ENCODE measurements around the gene MSMO1.
"Not testable (repeated sequence)": the region's sequence is repeated elsewhere in the genome, so short reads cannot be mapped to it uniquely, and the experiment has no call there.

MSMO1 gene

DNA sequence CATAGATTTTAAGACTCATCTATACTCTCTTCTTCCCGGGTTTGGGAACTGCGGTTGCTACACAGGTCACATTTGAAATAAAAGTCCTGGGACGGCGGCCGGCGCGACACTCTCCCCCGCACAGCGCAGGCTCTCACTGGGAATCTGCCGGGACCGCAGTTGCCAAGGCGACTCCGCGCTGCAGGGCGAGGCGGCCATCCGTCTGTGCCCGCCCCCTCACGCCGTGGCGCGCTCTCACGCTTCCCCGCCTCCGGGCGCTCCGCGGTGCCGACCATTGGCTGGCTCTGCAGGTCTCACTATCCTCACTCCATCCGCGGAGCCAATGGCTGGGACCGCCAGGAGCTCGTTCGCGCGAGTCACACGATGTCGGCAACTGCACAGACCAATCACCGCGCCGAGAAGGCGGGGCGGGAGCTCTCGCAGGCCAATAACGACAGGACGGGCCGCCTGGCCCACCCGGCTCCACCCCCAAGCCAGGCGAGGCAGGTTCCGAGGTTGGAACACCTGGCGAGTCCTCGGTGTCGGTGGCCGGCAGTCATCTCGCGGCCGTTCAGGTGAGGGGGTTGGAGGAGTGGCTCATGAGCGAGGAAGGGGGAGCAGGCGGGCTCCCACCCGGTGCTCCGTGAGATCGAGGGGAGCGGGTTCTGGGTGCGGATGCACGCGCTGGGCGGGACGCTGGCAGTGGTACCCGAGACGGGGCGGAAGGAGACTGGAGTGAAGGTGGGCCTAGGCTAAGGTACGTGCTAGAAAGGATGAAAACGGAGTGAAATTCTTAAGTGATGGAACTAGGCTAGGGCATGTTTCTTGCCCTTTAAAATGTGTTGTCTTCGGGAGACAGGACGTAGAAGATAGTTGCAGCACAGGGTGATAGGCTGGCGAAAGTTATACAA, at the start of gene MSMO1:
MSMO1 (plus strand) TSS at position 459 of the 890 bp plus-strand sequence. CDS start 5,702 bp downstream, outside the sequence.
- DNase-seq (ENCODE audit: low read depth in 2 of 2), result peak; percentile 92 to 95

DNA sequence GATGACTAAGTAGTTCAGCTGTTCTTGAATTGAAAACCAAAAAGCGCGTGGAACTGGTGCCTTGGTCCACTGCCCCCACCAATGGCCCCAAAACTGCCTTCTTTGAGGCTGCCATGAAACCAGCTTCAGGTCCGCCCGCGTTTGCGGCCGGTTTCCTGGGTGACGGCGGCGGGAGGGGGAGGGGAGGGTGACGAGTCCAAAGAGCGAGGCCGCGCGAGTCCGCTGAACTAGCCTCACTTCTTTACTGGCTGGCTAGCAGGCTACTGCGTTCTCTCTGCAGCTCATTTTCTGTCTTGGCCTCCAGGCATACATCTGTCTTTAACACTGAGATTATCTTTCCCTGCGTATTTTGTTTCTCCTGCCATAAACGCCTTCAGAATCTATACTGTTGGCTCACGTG, 47.9 kb upstream of the MSMO1 start:
- DNase-seq (ENCODE audit: low read depth in 2 of 2), result not testable (repeated sequence)

DNA sequence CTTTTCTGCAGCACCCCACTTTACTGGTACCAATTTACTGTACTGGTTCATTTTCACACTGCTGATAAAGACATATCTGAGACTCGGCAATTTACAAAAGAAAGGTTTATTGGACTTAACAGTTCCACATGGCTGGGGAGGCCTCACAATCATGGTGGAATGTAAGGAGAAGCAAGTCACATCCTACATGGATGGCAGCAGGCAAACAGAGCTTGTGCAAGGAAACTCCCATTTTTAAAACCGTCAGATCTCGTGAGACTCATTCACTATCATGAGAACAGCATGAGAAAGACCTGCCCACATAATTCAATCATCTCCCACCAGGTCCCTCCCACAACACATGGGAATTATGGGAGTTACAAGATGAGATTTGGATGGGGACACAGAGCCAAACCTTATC, 42.8 kb upstream of the MSMO1 start:
- not testable (repeated sequence) for DNase-seq (ENCODE audit: low read depth in 2 of 2)

DNA sequence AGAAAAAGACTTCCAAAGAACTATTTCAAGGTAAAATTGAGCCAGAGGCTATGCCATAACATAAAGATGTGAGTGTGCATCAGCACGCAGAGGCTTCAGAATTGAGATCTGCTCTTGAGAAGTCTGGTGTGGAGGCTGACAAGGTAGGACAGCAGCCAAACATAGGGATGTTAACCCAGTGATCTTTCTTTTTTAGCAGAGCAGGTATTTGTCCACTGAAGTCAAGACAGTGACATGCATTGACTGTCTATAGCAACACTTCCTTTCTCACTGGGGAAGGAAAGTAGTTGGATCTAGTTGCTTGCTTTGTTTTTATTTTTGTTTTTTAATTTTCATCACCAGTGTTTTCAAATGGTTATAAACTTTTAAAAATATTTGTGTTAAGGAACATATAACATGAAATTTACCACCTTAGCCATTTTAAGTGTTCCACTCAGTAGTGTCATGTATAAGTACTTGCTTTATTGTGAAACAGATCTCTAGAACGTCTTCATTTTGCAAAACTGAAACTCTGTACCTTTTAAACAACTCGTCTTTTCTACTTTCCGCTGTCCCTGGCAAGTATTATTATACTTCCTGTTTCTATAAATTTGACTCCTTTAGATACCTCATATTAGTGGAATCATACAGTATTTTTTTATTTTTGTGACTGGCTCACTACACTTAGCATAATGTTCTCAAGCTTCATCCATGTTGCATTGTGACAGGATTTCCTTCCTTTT, 40.7 kb upstream of the MSMO1 start:
- DNase-seq (ENCODE audit: low read depth in 2 of 2), result not testable (repeated sequence)

DNA sequence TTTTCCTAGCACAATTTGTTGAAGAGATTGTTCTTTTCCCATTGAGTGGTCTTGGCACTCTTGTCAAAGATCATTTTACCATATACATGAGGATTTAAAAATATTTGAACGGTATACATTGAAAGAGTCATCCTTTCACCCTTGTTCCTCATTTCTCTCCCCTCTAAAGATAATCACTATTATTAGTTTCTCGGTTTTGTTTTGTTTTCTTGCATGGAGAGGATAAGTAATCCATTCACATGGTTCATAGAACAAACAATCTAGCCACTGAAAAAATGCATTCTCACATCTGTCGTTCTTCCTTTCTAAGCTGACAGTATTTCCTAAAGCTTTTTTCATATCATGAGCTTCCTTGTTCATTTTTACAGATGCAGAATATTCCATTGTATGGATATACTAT, 39.2 kb upstream of the MSMO1 start:
- no peak for DNase-seq (ENCODE audit: low read depth in 2 of 2)

DNA sequence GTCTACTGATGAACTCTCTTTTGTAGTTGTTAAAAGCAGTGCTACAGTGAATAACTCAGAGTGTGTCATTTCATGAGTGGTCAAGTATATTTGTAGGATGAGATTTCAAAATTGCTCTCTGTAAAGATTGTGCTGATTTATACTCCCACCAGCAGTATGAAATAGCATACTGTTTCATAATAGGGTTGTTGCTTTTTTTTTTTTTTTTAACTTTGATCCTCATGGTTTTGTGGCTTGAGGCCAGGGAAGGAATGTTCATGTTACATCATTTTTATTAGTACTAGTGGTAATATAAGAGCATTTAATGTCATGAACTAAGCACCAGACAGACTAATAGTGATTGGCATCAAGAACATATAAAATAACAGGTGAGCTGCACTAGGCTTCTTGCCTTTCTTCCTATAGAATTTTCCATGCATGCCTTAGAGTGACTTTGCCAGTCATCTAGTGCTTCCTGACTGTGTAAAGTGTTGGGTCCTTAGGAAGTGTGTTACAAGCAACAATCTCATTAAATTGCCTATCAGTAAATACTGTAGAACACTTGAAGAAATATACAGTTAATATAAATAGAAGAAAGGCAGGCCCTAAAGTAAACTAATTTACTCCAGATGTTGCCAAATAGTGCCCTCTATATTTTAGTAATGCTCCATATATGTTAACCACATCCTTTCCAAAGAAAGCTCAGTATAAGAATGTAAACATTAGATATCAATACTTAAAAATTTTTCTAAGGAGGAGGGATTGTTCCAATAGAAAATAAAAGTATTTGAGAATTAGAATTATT, 38.6 kb upstream of the MSMO1 start:
- DNase-seq (ENCODE audit: low read depth in 2 of 2), result no peak

DNA sequence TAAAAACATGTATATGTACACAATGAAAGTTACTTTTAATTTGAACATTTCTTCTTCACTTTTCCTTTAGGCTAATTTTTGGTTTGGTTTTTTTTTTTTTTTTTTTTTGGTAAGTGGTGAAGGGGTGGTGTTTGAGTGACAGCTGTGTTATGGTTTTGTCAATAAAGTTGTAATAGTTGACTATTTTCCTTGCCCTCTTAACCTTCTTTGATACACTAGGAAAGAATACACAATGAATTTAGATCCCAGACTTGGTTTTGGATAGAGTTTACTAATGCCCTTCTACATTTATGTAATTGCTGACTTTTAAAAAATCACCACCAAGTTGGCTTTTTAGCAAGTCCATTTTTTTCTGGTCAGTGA, 38.1 kb upstream of the MSMO1 start:
- DNase-seq (ENCODE audit: low read depth in 2 of 2), result no peak

DNA sequence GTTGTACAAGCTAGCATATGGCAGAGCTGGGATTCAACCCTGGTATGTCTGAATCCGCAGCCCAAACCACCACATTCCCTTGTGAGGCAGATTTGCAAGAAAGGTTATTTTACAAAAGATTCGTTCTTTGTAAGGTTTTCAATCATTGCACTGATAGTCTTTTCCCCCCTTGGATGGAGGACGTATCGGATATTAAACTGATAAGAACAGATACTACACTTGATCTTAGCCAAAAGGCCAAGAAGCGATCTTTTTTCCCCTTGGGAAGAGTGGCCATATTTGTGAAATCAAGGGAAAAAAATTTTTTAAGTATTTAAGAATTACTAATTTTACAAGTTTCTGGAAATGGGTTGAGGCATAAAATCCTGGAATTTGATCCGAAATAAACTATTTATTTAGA, 34.4 kb upstream of the MSMO1 start:
- no peak for DNase-seq (ENCODE audit: low read depth in 2 of 2)

DNA sequence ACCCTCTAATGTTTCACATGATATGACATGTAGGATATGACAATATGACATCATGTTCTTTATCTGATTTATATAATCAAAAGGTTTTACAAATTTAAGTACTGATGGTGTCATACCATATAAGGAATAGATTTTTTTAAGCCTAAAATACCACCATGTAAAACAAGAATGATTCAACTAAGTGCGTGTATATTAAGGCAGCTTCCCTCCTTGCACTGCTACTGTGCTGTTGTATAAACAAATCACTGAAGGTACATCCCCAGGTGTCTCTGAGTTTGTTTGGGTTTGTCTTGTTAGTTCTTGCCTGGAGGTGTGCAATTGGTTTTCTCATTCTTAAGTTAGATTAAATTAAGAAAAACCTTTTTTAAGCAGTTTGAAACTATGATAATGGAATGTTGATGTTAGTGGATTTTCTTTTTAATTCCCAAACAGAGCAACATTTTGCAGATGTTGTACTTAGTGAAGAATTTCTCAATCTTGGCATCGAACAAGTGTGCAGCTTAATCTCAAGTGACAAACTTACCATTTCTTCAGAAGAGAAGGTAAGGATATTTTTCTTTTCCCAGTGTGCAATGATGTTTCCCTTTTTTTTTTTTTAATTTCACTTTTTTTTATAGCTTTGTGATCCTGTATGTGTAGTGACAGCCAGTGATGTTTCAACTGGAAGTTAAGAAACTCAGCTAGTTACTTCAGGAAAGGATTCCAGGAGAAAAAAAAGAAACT, 33.4 kb upstream of the MSMO1 start:
- no peak for DNase-seq (ENCODE audit: low read depth in 2 of 2)

DNA sequence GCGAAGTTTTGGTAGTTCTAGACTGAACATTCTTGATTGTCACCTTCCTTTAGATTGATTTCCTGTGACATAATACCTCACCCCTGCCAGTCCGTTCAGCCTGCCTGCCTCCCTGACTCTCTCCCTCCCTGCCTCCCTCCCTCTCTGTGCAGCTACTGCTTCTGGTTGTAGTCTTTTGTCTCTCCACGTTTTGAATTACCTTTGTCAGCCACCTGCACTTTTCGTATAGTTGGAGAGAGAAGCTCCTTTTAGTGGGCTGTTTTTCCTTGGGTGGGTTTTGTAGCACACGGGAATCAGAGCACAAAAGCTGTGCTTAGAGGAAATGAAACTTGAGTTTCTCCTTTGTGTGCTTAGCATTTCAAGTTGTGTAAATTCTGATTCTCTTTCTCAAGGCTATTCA, 32.6 kb upstream of the MSMO1 start:
- no peak for DNase-seq (ENCODE audit: low read depth in 2 of 2)

DNA sequence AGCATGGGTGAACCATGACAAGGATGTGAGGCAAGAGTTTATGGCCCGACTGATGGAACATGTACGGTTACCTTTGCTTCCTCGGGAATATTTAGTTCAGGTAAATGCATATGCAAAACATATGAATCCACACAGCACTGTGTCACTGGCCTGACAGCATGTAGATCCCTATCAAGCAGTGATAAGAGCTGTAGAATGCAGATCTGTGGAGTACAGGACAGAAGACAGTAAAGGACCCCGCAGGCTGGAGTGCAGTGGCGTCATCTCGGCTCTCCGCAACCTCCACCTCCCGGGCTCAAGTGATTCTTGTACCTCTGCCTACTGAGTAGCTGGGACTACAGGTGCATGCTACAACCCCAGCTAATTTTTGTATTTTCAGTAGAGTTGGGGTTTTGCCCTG, 29.8 kb upstream of the MSMO1 start:
- DNase-seq (ENCODE audit: low read depth in 2 of 2), result no peak

DNA sequence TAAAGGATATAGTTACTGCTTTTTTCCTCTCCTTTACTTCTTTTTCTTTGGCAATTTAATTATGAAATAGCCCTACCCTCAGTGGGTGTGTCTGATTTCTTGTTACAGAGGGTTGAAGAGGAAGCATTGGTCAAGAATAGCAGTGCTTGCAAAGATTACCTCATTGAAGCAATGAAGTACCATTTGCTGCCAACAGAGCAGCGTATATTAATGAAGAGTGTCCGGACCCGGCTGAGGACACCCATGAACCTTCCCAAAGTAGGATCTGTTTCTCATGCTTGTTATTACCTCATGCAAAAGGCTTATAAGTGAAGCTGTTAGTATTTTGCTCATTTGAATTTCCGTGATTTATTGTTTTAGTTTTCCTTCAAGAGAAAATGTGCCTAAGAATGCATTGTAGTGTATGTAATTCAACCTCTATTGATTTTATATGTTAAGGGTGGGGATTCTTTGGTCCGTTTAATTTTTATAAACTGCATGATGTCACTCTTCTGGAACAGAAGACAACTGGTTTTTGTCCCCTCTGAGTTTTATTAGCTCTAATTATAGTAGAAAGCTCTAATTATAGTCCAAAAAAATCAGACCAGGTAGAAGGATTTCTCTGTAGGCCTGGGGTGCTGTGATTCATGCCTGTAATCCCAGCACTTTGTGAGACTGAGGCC, 27.9 kb upstream of the MSMO1 start:
- DNase-seq (ENCODE audit: low read depth in 2 of 2), result no peak

DNA sequence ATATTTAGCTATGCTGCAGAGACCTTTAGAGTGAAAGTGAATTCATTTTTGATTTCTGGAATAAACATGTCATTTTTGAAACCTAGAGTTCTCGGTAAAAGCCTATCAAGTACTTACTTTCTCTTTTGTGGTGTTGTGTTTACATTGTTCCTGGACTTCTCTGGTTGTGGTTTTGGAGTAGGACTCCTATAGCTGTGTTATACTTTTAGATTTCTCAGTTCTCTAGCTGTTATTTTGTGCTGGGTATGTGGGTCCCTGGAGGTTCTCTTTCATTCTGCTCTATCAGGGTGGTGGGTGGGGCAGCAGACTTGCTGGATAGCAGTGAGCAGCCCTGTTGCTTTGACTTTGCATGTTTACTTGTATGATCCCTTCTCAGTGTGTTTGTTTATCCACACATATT, 25.6 kb upstream of the MSMO1 start:
- no peak for DNase-seq (ENCODE audit: low read depth in 2 of 2)

DNA sequence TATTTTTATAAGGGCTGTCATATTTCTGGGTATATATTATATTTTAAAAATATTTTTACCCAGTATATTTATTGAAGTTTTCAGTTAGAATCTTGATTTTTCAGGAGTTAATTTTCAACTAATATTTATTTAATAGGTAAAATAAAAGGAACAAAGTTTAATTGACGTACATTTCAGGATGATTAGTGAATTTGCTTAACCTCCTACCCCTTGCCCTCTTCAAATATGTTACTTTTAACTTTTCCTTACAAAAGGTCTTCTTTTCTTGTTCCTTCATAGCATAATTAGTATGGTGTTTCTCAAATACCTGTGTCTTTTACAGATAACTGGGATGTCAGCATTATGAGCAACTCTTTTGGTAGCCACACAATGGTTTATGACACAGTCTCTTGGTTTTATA, 24.8 kb upstream of the MSMO1 start:
- DNase-seq (ENCODE audit: low read depth in 2 of 2), result no peak

DNA sequence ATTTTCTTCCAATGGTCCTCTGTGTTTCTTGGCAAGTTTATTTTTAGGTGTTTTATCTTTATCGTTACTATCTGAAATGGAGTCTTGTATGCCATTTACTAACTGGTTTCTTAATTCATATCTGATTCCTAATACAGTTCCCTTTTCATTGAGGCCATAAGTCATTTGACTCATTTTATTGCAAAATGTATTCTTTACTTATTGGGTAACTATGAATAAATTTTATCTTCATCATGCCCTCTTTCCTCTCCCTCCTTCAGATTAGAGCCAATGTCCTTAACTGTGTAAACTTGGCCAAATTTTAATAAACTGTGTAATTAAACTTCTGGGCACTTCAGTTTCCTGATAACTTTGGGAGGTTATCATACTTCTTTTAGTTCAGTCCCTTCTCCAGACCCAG, 19.3 kb upstream of the MSMO1 start:
- no peak for DNase-seq (ENCODE audit: low read depth in 2 of 2)

DNA sequence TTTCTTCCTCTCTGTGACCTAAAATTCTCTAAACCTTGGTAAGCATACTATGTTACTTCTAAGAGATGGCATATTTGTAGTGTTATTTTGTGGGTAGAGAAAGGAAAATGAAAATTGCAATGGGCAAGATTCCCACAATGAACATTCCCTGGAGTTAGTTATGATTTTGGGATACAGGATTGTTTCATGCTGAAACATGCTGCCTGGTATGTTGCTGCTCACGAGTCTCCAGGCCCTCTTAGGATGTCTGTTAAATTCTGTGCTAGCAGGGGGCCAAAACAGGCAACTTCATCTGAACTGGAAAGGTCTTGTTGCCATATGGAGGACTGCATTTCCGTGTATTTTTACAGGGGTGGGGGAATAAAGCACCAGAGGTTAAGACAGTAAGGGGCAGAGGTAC, 18.9 kb upstream of the MSMO1 start:
- no peak for DNase-seq (ENCODE audit: low read depth in 2 of 2)

DNA sequence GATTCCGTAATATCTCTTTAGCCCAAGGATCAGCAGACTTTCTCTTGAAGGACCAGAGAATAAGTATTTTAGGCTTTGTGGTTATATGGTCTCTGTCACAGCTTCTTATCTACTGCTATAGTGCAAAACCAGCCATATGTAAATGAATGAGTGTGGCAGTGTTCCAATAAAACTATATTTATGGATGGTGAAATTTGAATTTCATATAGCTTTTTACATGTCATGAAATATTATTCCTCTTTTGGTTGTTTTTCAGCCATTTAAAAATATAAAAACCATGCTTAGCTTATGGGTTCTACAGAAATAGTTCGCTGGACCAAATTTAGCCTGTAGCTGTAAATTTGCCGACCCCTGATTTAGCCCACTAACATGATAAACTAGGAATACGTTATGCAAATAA, 18.0 kb upstream of the MSMO1 start:
- DNase-seq (ENCODE audit: low read depth in 2 of 2), result no peak

DNA sequence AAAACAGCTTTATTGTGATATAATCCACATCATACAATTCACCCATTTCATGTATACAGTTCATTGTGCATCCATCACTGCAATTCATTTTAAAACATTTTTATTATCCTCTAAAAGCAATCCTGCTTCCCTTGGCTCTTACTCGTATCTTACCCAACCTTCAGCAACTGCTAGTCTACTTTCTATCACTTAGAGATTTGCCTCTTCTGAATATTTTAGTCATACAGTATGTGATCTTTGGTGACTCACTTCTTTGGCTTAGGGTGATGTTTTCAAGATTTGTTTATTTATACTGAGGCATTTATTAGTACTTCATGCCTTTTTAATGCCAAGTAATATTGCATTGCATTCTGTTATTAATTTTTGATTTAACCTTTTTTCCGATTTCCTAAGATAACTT, 15.0 kb upstream of the MSMO1 start:
- no peak for DNase-seq (ENCODE audit: low read depth in 2 of 2)

DNA sequence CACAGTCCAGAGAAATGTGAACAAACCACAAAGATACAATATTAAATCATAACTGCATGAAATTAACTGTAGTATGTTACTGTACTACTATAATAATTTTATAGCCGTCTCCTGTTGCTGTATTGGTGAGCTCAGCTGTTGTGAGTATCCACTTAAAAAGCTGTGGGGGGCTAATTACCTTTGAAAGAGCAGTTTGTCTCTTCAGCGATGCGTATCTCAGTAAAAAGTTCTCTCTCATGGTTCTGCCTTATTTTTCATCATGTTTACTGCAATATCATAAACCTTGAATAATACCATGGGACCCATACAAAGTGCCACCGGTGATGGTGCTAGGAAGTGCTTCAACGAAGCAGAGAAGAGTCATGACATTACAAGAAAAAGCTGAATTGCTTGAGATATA, 8.4 kb upstream of the MSMO1 start:
- no peak for DNase-seq (ENCODE audit: low read depth in 2 of 2)

DNA sequence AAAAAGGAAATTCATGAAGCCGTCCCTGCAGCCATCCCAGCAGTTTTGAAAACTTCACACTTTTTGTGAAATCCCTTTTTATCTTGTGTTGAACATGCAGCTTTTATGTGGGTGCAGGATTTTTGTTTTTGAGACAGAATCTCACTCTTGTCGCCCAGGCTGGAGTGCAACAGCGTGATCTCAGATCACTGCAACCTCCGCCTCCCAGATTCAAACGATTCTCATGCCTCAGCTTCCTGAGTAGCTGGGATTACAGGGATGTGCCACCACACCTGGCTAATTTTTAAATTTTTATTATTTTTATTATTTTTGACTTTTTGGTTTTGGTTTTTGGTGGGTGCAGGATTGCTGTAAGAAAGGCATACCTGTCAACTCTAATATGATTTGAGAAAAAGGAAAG, 8.0 kb upstream of the MSMO1 start:
- no peak for DNase-seq (ENCODE audit: low read depth in 2 of 2)

DNA sequence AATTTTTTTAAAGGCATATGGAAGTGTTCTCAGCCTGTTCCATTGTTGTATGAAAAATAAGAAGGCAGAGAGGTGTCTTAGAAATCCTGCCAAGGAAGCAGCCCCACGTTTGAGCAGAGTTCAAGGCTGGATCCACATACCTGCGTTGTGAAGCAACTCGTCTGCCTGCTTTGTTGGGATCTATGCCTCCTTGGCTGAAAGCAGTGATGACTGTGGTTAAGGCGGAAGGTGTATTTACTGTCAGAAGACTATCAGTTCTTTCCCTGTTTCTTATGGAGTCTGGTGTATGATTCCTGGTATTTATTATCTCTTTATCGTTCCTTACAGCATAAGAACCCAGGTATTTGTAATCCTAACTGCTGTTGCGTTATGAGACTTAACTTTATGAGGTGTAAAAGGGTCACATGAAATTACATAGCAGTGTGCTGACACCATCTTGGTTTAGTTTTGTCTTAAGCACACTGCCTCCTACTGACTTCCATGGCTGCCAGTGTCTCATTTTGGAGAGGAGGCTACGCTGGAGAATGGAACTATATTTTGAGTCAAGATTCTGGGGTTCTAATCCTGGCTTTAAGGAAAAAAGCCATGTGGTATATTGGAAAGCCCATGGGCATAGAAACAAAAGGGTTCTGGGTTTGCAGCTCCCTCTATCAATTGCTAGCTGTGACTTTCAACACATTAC, 3.1 kb upstream of the MSMO1 start:
- no peak for DNase-seq (ENCODE audit: low read depth in 2 of 2)

Data from stimulated activated CD8-positive, alpha-beta memory T cell treated with anti-CD3 and anti-CD28 coated beads, Interleukin-7, amount 100 ng/mL, for 1 hour (primary cell).